NCI-H345 treated with DMSO at 0.1 percent for 48 hours (cell line): ENCODE measurements around the gene MYO7A.
A peak's percentile ranks its signal among the peaks of the same experiment; 100 is the strongest.

ENCODE experiments used
- DNase-seq: peaks from one replicate; lab custom pipeline; 2025; ENCODE audit not compliant: unreplicated experiment; lab: John Stamatoyannopoulos, UW

The MYO7A gene

GRCh38 chr11:77211594-77212251 lies 83.7 kb downstream of the MYO7A start:
- DNase-seq: no peak

- no peak for DNase-seq
Observed at GRCh38 chr11:77212314-77213007, 84.4 kb downstream of the MYO7A start.

GRCh38 chr11:77213029-77213579 lies 85.1 kb downstream of the MYO7A start:
- no peak for DNase-seq

GRCh38 chr11:77213589-77214428 lies 85.8 kb downstream of the MYO7A start:
- no peak for DNase-seq

GRCh38 chr11:77214557-77214956 lies 86.5 kb downstream of the MYO7A start:
- DNase-seq: no peak

GRCh38 chr11:77215106-77215505 lies 87.1 kb downstream of the MYO7A start:
- DNase-seq: no peak

GRCh38 chr11:77217156-77217555 lies 89.1 kb downstream of the MYO7A start:
- no peak for DNase-seq

GRCh38 chr11:77223797-77224196 lies 95.8 kb downstream of the MYO7A start:
- DNase-seq: no peak

- no peak for DNase-seq
Observed at GRCh38 chr11:77230878-77231605, 103.0 kb downstream of the MYO7A start.

GRCh38 chr11:77231800-77232199 lies 103.8 kb downstream of the MYO7A start:
- DNase-seq: no peak

- DNase-seq: no peak
Observed at GRCh38 chr11:77232242-77232641, 104.2 kb downstream of the MYO7A start.

GRCh38 chr11:77233011-77233410 lies 105.0 kb downstream of the MYO7A start:
- peak; percentile 6 for DNase-seq

- DNase-seq: no peak
Observed at GRCh38 chr11:77236901-77237300, 108.9 kb downstream of the MYO7A start.

GRCh38 chr11:77244277-77245027 lies 116.4 kb downstream of the MYO7A start:
- DNase-seq: no peak

- DNase-seq: no peak
Observed at GRCh38 chr11:77249427-77249826, 121.4 kb downstream of the MYO7A start.

- no peak for DNase-seq
Observed at GRCh38 chr11:77250881-77251640, 123.0 kb downstream of the MYO7A start.

- DNase-seq: no peak
Observed at GRCh38 chr11:77252555-77253270, 124.7 kb downstream of the MYO7A start.

GRCh38 chr11:77253690-77254089 lies 125.6 kb downstream of the MYO7A start:
- no peak for DNase-seq

- no peak for DNase-seq
Observed at GRCh38 chr11:77259641-77260040, 131.6 kb downstream of the MYO7A start.
